ENCODE data around the gene FOS. TPM values are rescaled to one million over a fixed set of nuclear protein-coding genes. Genes with fewer than 3 reads are reported as not detected.

FOS gene
- total and polyA plus RNA-seq, 2 experiments from 2014 or later, result 47.3 to 54.8 TPM

- no peaks in the 10 kb centered on the region for H3K36me3 Mint-ChIP-seq (ENCODE audit: low read depth)
- Histone ChIP-seq H3K27me3 (ENCODE audit: insufficient read depth) (no peaks in the 10 kb centered on the region), H4K20me1 (replicated peaks; ENCODE audit: insufficient read depth) (no peaks in the 10 kb centered on the region), H2AFZ (peak overlapping the region; percentile 63; the same call in 1 of the 2 replicates), H3K79me2 (replicated peaks; ENCODE audit: insufficient read depth) (no peaks in the 10 kb centered on the region), H3F3A (replicated peaks; ENCODE audit: low read depth) (no peaks in the 10 kb centered on the region), H3K27ac (ENCODE audit: low read depth) (no peak overlapping the region), H3K4me2 (no peak overlapping the region), H3K4me3 (no peak overlapping the region), H3K9me2 (ENCODE audit: insufficient read depth) (no peaks in the 10 kb centered on the region), H3K36me3 (ENCODE audit: insufficient read depth) (no peaks in the 10 kb centered on the region), H3K4me1 (ENCODE audit: insufficient read depth) (peaks cover 12% of the 10 kb centered on the region)
- no peak for TF ChIP-seq REST (IDR thresholded peaks at IDR 0.05; ENCODE audit: unreplicated experiment)
- no peak for TF ChIP-seq CREB1 (CRISPR knock-in tag; IDR thresholded peaks at IDR 0.05; ENCODE audit: low read depth)
- no peak for TF ChIP-seq ZNF462 (CRISPR knock-in tag; IDR thresholded peaks at IDR 0.05)
- no peak for TF ChIP-seq CTCF (conservative IDR thresholded peaks at IDR 0.05; ENCODE audit: low read depth in 2 of 2)
- TF ChIP-seq ZNF331 (CRISPR knock-in tag; IDR thresholded peaks at IDR 0.05; ENCODE audit: low read depth), result no peak
- TF ChIP-seq JUNB (IDR thresholded peaks at IDR 0.05; ENCODE audit: unreplicated experiment), result no peak
- no peak for TF ChIP-seq NANOG (IDR thresholded peaks at IDR 0.05; ENCODE audit: borderline replicate concordance)
- no peak for TF ChIP-seq STAT1 (IDR thresholded peaks at IDR 0.05; ENCODE audit: unreplicated experiment)
- TF ChIP-seq ETS1 (IDR thresholded peaks at IDR 0.05), result no peak
- no peaks in the 10 kb centered on the region for H3K9me3 Mint-ChIP-seq
- peaks cover 7% of the 10 kb centered on the region for H3K27me3 Mint-ChIP-seq (ENCODE audit: insufficient read depth, low read depth, poor library complexity)
- peaks cover 30% of the 10 kb centered on the region for H3K4me1 Mint-ChIP-seq
- H3K27ac Mint-ChIP-seq, result no peak overlapping the region
- no peak overlapping the region for H3K4me3 Mint-ChIP-seq
- ATAC-seq (no peak), DNase-seq (ENCODE audit: low spot score) (no peak)
Observed at GRCh38 chr14:75252254-75252837, 26.3 kb upstream of the FOS start.

Measured in GM23338 (cell line).